Measurements from ENCODE around the gene DBF4B. TPM values are rescaled to one million over a fixed set of nuclear protein-coding genes. Genes with fewer than 3 reads are reported as not detected.

The DBF4B gene
- total and polyA plus RNA-seq, 2 of the 13 experiments (the other 11 are each of a cell fraction or from before 2014, with no cell fraction given): 11.7 to 13.2 TPM

DNA sequence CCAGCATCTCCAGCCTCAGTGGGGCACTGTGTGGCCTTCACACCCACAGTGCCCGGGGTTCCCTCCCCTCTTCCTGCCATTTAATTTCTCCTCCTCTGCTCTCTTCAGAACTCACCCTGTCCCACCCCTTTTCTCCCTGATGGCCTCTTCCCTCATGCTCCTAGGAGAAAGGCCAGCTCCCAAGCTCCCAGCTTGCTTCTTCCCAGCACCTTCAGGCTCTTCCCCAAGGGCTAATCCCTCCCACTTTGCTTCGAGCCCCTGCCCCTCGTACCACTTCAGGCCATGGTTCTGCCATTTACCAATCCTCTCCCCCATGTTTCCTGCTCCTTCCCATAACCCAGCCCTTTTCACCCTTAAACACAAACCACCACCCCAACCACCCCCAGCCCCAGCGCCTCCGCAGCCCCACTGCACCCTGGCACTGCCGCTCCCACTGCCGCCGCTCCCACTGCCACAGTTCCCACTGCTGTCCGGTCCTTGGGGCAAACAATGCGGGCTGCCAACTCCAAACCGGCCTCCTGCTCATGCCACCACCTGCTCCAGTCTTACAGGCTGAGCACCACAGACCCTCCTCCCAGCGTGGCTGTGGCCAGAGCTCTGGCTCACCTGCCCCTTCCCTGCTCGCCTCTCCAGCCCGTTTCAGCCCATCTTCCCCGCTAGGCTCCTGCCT lies 78.9 kb downstream of the DBF4B start (continued):
- no peak for TF ChIP-seq ZNF713 (CRISPR knock-in tag; IDR thresholded peaks at IDR 0.05)

- in situ Hi-C loops (cut with HindIII; ENCODE audit: extremely low pct_ligation_motif_present, low pct_unique_long_range_greater_than_20kb) (loop anchor here (25.0 kb wide), 1 partner anchor 224 kb away; no protein-coding TSS in a partner anchor), intact Hi-C loops (cut with micrococcal nuclease; ENCODE audit: unreplicated experiment) (no loop called here)
- H4K20me1 ChIP-seq (ENCODE audit: insufficient read depth, low read length): no peaks in the 10 kb centered on the region
- POLR2A ChIA-PET: no interaction called here
- WGBS (ENCODE audit: low lambda C conversion rate): 22% methylated on average over 7 of the region's 7 CpGs
- ATAC-seq: no peak
- H3K9ac ChIP-seq (ENCODE audit: insufficient read depth, low read depth, low read length): no peak overlapping the region
- no peak overlapping the region for H2AFZ ChIP-seq (ENCODE audit: low read length)
- no peak overlapping the region for H3K4me3 ChIP-seq (replicated peaks in 1 of 3; ENCODE audit: insufficient read depth in 1 of 3, low read depth in 2 of 3, low read length in 3 of 3)
- no peaks in the 10 kb centered on the region for H3K9me3 ChIP-seq (ENCODE audit: low read length)
- no peaks in the 10 kb centered on the region for H3K36me3 ChIP-seq (replicated peaks in 1 of 2; ENCODE audit: control insufficient read depth in 1 of 2, insufficient read depth in 2 of 2, low read length in 2 of 2)
- no TSS peak for BruUV-seq (replicated peaks)
- no peak overlapping the region for H3K27ac ChIP-seq (ENCODE audit: extremely low read length, insufficient read depth, low read length)
- DNase-seq (ENCODE audit: low spot score): no peak
- H3K4me1 ChIP-seq (ENCODE audit: insufficient read depth, low read length): no peaks in the 10 kb centered on the region
- FAIRE-seq: no peak
- peaks cover 7 to 39% of the 10 kb centered on the region in 2 experiments; a peak in 4 of 5 replicates for H3K27me3 ChIP-seq (ENCODE audit: control insufficient read depth in 1 of 2, insufficient read depth in 2 of 2, low read length in 2 of 2)
- no peak overlapping the region for H3K4me2 ChIP-seq (ENCODE audit: low read depth, low read length)
- no peaks in the 10 kb centered on the region for H3K79me2 ChIP-seq (ENCODE audit: insufficient read depth, low read length)
- TF ChIP-seq YEATS4 (CRISPR knock-in tag; IDR thresholded peaks at IDR 0.05; ENCODE audit: borderline replicate concordance): no peak
- no peak for TF ChIP-seq SKIL (CRISPR knock-in tag; IDR thresholded peaks at IDR 0.05; ENCODE audit: borderline replicate concordance)
- TF ChIP-seq ZNF30 (CRISPR knock-in tag; IDR thresholded peaks at IDR 0.05): no peak
- no peak for TF ChIP-seq TBL1XR1 (IDR thresholded peaks at IDR 0.05; ENCODE audit: borderline replicate concordance, low read length, partially characterized antibody)
- TF ChIP-seq ZNF121 (CRISPR knock-in tag; IDR thresholded peaks at IDR 0.05): no peak
- no peak for TF ChIP-seq ZBTB1 (CRISPR knock-in tag; IDR thresholded peaks at IDR 0.05; ENCODE audit: borderline replicate concordance)
- no peak for TF ChIP-seq ZNF598 (CRISPR knock-in tag; IDR thresholded peaks at IDR 0.05; ENCODE audit: borderline replicate concordance)
- TF ChIP-seq SMYD3 (CRISPR knock-in tag; IDR thresholded peaks at IDR 0.05): no peak
- no peak for TF ChIP-seq ZNF335 (CRISPR knock-in tag; IDR thresholded peaks at IDR 0.05)
- TF ChIP-seq, protein P1, sequence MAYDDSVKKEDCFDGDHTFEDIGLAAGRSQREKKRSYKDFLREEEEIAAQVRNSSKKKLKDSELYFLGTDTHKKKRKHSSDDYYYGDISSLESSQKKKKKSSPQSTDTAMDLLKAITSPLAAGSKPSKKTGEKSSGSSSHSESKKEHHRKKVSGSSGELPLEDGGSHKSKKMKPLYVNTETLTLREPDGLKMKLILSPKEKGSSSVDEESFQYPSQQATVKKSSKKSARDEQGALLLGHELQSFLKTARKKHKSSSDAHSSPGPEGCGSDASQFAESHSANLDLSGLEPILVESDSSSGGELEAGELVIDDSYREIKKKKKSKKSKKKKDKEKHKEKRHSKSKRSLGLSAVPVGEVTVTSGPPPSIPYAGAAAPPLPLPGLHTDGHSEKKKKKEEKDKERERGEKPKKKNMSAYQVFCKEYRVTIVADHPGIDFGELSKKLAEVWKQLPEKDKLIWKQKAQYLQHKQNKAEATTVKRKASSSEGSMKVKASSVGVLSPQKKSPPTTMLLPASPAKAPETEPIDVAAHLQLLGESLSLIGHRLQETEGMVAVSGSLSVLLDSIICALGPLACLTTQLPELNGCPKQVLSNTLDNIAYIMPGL (CRISPR knock-in tag; IDR thresholded peaks at IDR 0.05; ENCODE audit: borderline replicate concordance in 1 of 2, low read depth in 1 of 2): no peak
- TF ChIP-seq MTA1 (CRISPR knock-in tag; IDR thresholded peaks at IDR 0.05; ENCODE audit: borderline replicate concordance): no peak
- no peak for TF ChIP-seq LCORL (IDR thresholded peaks at IDR 0.05)
- no peak for TF ChIP-seq LCORL (CRISPR knock-in tag; IDR thresholded peaks at IDR 0.05)
- TF ChIP-seq ZBTB39 (CRISPR knock-in tag; IDR thresholded peaks at IDR 0.05): no peak
- TF ChIP-seq ZC3H4 (CRISPR knock-in tag; IDR thresholded peaks at IDR 0.05; ENCODE audit: borderline replicate concordance): no peak
- no peak for TF ChIP-seq ZNF20 (CRISPR knock-in tag; IDR thresholded peaks at IDR 0.05)
- CTCF ChIA-PET (ENCODE audit: low intra/inter-chr PET ratio, low total read pairs): no interaction called here
Measured at GRCh38 chr17:44788139-44788538, 79.7 kb downstream of the DBF4B start.

Measured in HepG2 (cell line).